Fibroblast of lung (primary cell): Measurements from ENCODE around the gene CPEB2. TPM values are rescaled to one million over a fixed set of nuclear protein-coding genes. Genes with fewer than 3 reads are reported as not detected.

Experiments used
- DNase-seq, 2 donors: peaks; one replicate each; pipeline versions ENCODE4 v3.0.0 to v3.0.0-alpha.2; 2010; ENCODE audit warnings: low read depth in 2 of 2
- H2AFZ ChIP-seq: 2 replicates; pipeline ENCODE4 v1.5.1; 2012; ENCODE audit warnings: low read length, control low read depth, inconsistent platforms
- H3K27ac ChIP-seq: 2 replicates; pipeline ENCODE4 v1.5.1; 2011; ENCODE audit warnings: low read length, control low read depth; ENCODE audit not compliant: insufficient read depth
- H3K27me3 ChIP-seq: 2 replicates; pipeline ENCODE4 v1.5.1; 2011; ENCODE audit warnings: mild to moderate bottlenecking, low read length; ENCODE audit not compliant: control insufficient read depth, insufficient read depth
- H3K36me3 ChIP-seq: 2 replicates; pipeline ENCODE4 v1.5.1; 2011; ENCODE audit warnings: low read length; ENCODE audit not compliant: control insufficient read depth, insufficient read depth
- H3K4me1 ChIP-seq: 2 replicates; pipeline ENCODE4 v1.5.1; 2011; ENCODE audit warnings: low read length; ENCODE audit not compliant: control insufficient read depth, insufficient read depth; ENCODE audit errors: extremely low read depth
- H3K4me2 ChIP-seq: 2 replicates; pipeline ENCODE4 v1.5.1; 2011; ENCODE audit warnings: low read length, control low read depth; ENCODE audit not compliant: insufficient read depth; ENCODE audit errors: extremely low read depth
- H3K4me3 ChIP-seq, 4 experiments: fragments of 200-600 bp in 1 of 4; sonication (generic) in 1 of 4; replicated peaks in 1 of 4; 2 replicates each; pipeline ENCODE4 v1.5.1; 2011 to 2016; ENCODE audit warnings: low read length in 4 of 4, low read depth in 3 of 4, mild to moderate bottlenecking in 3 of 4, control low read depth in 2 of 4, inconsistent platforms in 1 of 4, mixed read lengths in 1 of 4; ENCODE audit not compliant: insufficient read depth in 1 of 4; ENCODE audit errors: control extremely low read depth in 1 of 4
- H3K79me2 ChIP-seq: 2 replicates; pipeline ENCODE4 v1.5.1; 2012; ENCODE audit warnings: mild to moderate bottlenecking, low read length, inconsistent platforms; ENCODE audit not compliant: control insufficient read depth, insufficient read depth
- H3K9ac ChIP-seq: 2 replicates; pipeline ENCODE4 v1.5.1; 2011; ENCODE audit warnings: mild to moderate bottlenecking, low read length, control low read depth; ENCODE audit not compliant: insufficient read depth
- H3K9me3 ChIP-seq: 2 replicates; pipeline ENCODE4 v1.5.1; 2012; ENCODE audit warnings: low read depth, low read length; ENCODE audit not compliant: control insufficient read depth, insufficient read depth
- H4K20me1 ChIP-seq: 2 replicates; pipeline ENCODE4 v1.5.1; 2011; ENCODE audit warnings: low read length; ENCODE audit not compliant: control insufficient read depth, insufficient read depth; ENCODE audit errors: extremely low read depth
- CTCF ChIP-seq, 2 donors: IDR thresholded peaks in 1 of 2; conservative IDR thresholded peaks in 1 of 2; 1 replicate in 1 of 2; 2 replicates in 1 of 2; pipeline ENCODE4 v1.5.1; 2011 to 2012; ENCODE audit warnings: low read length in 2 of 2, control low read depth in 1 of 2, inconsistent platforms in 1 of 2, low read depth in 1 of 2, mild to moderate bottlenecking in 1 of 2
- EZH2 ChIP-seq: IDR thresholded peaks from 2 replicates; pipeline ENCODE4 v1.5.1; 2012; ENCODE audit warnings: low read length, control low read depth, mild to moderate bottlenecking; ENCODE audit errors: missing control alignments
- polyA plus RNA-seq, 2 donors: library from polyadenylated mRNA; depleted of rRNA in 1 of 2; stranded (reverse) in 1 of 2; unstranded in 1 of 2; fragments of >200 nt; gene quantifications; 2 replicates each; pipeline ENCODE4 v1.2.1, GENCODE V29; 2011 to 2012; ENCODE audit warnings: missing spikeins in 1 of 2
- total RNA-seq: library from RNA; depleted of rRNA; stranded (reverse); fragments of >200 nt; gene quantifications from 2 replicates; pipeline ENCODE4 v1.2.1, GENCODE V29; 2014

The CPEB2 gene
- total and polyA plus RNA-seq, 2 donors (not counting 1 experiment from before 2014, with no cell fraction given) = 18.6 to 19.0 TPM

DNA sequence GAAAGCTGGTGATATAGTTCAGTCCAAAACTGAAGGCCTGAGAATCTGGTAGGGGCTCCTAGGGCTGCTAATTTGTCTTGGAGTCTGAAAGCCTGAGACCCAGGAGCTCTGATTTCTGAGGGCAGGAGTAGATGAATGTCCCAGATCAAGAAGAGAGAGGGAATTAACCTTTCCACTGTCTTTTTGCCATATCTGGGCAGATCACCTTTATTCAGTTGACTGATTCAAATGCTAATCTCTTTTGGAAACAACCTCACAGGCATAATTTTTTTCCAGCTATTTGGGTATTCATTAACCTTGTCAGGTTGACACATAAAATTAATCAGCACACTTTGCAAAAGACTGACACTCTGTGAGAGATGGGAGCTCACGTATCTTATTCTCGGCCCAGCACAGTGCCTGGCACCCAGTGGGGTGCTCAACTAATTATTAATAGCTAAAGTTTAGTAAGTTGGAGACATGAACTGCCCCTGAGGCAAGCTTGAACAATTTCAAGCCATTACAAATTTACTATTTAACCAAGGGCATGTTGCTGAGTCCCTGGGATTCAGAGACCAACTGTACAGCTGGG is 114.3 kb downstream of the CPEB2 start:
- Histone ChIP-seq H3K36me3 (no peaks in the 10 kb centered on the region), H3K4me1 (no peaks in the 10 kb centered on the region), H3K4me2 (no peak overlapping the region), H3K79me2 (no peaks in the 10 kb centered on the region), H2AFZ (no peak overlapping the region), H4K20me1 (no peaks in the 10 kb centered on the region), H3K9me3 (no peaks in the 10 kb centered on the region), H3K27me3 (no peaks in the 10 kb centered on the region), H3K4me3 (no peak overlapping the region), H3K27ac (no peak overlapping the region), H3K9ac (no peak overlapping the region)
- no peak for DNase-seq
- TF ChIP-seq EZH2 = no peak
- TF ChIP-seq CTCF (conservative IDR thresholded peaks at IDR 0.05 in 1 of 2, IDR thresholded peaks at IDR 0.05 in 1 of 2; ENCODE audit: low read depth in 1 of 2, low read length in 2 of 2) = no peak

GRCh38 chr4:15117270-15117946 is 115.1 kb downstream of the CPEB2 start:
- Histone ChIP-seq H3K4me2 (no peak overlapping the region), H3K4me3 (no peak overlapping the region), H3K27me3 (no peaks in the 10 kb centered on the region), H3K36me3 (no peaks in the 10 kb centered on the region), H3K9ac (no peak overlapping the region), H3K4me1 (no peaks in the 10 kb centered on the region), H3K27ac (no peak overlapping the region), H3K9me3 (no peaks in the 10 kb centered on the region), H4K20me1 (no peaks in the 10 kb centered on the region), H3K79me2 (no peaks in the 10 kb centered on the region), H2AFZ (no peak overlapping the region)
- no peak for TF ChIP-seq EZH2
- TF ChIP-seq CTCF (conservative IDR thresholded peaks at IDR 0.05 in 1 of 2, IDR thresholded peaks at IDR 0.05 in 1 of 2; ENCODE audit: low read depth in 1 of 2, low read length in 2 of 2) = no peak
- DNase-seq = peak in 1 of 2 donors; percentile 10

DNA sequence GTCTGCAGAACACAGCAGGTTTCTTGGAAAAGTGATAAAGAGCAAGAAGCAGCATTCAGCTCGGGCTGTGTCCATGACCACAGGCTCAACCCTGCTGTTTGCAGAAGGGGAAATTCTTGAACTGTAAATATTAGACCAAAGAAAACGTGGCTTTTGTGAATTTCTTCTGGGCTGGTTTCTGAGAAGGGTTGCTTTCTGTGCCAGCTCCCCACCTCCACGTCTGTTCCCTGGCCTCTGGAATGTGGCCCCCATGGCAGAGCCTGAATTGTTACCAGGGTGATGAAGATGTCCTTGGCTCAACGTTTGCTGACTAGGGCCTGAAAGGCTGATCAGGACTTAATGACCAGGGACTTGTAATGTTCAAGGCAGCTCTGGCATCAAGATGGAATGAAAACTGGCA is 116.0 kb downstream of the CPEB2 start:
- no peak for TF ChIP-seq EZH2
- no peak for TF ChIP-seq CTCF (conservative IDR thresholded peaks at IDR 0.05 in 1 of 2, IDR thresholded peaks at IDR 0.05 in 1 of 2; ENCODE audit: low read depth in 1 of 2, low read length in 2 of 2)
- no peaks in the 10 kb centered on the region for H3K4me1 ChIP-seq
- no peak overlapping the region for H3K27ac ChIP-seq
- no peaks in the 10 kb centered on the region for H3K27me3 ChIP-seq
- no peaks in the 10 kb centered on the region for H3K36me3 ChIP-seq
- H3K9me3 ChIP-seq = no peaks in the 10 kb centered on the region
- H3K9ac ChIP-seq = no peak overlapping the region
- no peaks in the 10 kb centered on the region for H4K20me1 ChIP-seq
- DNase-seq = peak in 1 of 2 donors; percentile 48
- no peak overlapping the region for H2AFZ ChIP-seq
- H3K4me3 ChIP-seq = no peak overlapping the region
- H3K4me2 ChIP-seq = no peak overlapping the region
- no peaks in the 10 kb centered on the region for H3K79me2 ChIP-seq
